CD4-positive, CD25-positive, alpha-beta regulatory T cell (primary cell): ENCODE measurements around the gene KCNMA1. TPM values are rescaled to one million over a fixed set of nuclear protein-coding genes. Genes with fewer than 3 reads are reported as not detected.
"Not testable (repeated sequence)": the region's sequence is repeated elsewhere in the genome, so short reads cannot be mapped to it uniquely, and the experiment has no call there.

ENCODE experiments used
- ATAC-seq, 2 donors: fragments of 150-1000 bp; cut with Tn5 transposase; one replicate each; pipeline ENCODE4 v1.10.0; 2021; ENCODE audit warnings: low read depth in 2 of 2, moderate number of reproducible peaks in 2 of 2, moderate library complexity in 1 of 2
- DNase-seq, 3 donors: peaks; one replicate each; pipeline versions ENCODE4 v3.0.0 to v3.0.0-alpha.2; 2012 to 2022; ENCODE audit warnings: mixed read lengths in 1 of 3
- H3K27ac ChIP-seq: one replicate; pipeline ENCODE4 v1.7.0; 2013; ENCODE audit warnings: mild to moderate bottlenecking, low read length; ENCODE audit not compliant: insufficient read depth, poor library complexity, severe bottlenecking
- H3K27me3 ChIP-seq: one replicate; pipeline ENCODE4 v1.7.0; 2013; ENCODE audit warnings: low read length; ENCODE audit not compliant: control insufficient read depth, insufficient read depth
- H3K36me3 ChIP-seq: one replicate; pipeline ENCODE4 v1.7.0; 2013; ENCODE audit warnings: mild to moderate bottlenecking, low read length, moderate library complexity; ENCODE audit not compliant: control insufficient read depth, insufficient read depth
- H3K4me1 ChIP-seq: 2 replicates; pipeline ENCODE4 v1.7.0; 2013; ENCODE audit warnings: mild to moderate bottlenecking, low read length; ENCODE audit not compliant: insufficient read depth, control insufficient read depth, poor library complexity, severe bottlenecking
- H3K4me3 ChIP-seq: one replicate; pipeline ENCODE4 v1.7.0; 2013; ENCODE audit warnings: low read depth, mild to moderate bottlenecking, low read length, moderate library complexity
- H3K9me3 ChIP-seq, 2 experiments: 1 replicate in 1 of 2; 2 replicates in 1 of 2; pipeline ENCODE4 v1.7.0; 2013; ENCODE audit warnings: low read length in 2 of 2, mild to moderate bottlenecking in 1 of 2, moderate library complexity in 1 of 2; ENCODE audit not compliant: control insufficient read depth in 2 of 2
- H3K27ac Mint-ChIP-seq, 3 donors: one replicate each; pipeline ENCODE4 v1.8.0; 2020 to 2022; ENCODE audit warnings: mild to moderate bottlenecking in 3 of 3, mixed read lengths in 3 of 3, moderate library complexity in 2 of 3
- H3K27me3 Mint-ChIP-seq: one replicate; pipeline ENCODE4 v1.8.0; 2022; ENCODE audit warnings: mild to moderate bottlenecking, mixed read lengths
- H3K36me3 Mint-ChIP-seq: one replicate; pipeline ENCODE4 v1.8.0; 2020; ENCODE audit warnings: mixed read lengths
- H3K4me1 Mint-ChIP-seq, 4 donors: one replicate each; pipeline ENCODE4 v1.8.0; 2020 to 2022; ENCODE audit warnings: mixed read lengths in 4 of 4, mild to moderate bottlenecking in 1 of 4
- H3K4me3 Mint-ChIP-seq, 4 donors: one replicate each; pipeline ENCODE4 v1.8.0; 2020 to 2022; ENCODE audit warnings: mild to moderate bottlenecking in 4 of 4, mixed read lengths in 4 of 4, moderate library complexity in 3 of 4
- H3K9me3 Mint-ChIP-seq, 7 donors: one replicate each; pipeline ENCODE4 v1.8.0; 2020 to 2022; ENCODE audit warnings: mixed read lengths in 7 of 7, mild to moderate bottlenecking in 3 of 7, moderate library complexity in 2 of 7
- polyA plus RNA-seq, 4 donors: library from polyadenylated mRNA; unstranded; fragments of 300-500 nt; fragmentation: Illumina TruSeq; gene quantifications; one replicate each; pipeline ENCODE4 v1.2.3, GENCODE V29; 2021
- total RNA-seq: library from RNA; stranded (reverse); gene quantifications from one replicate; pipeline ENCODE4 v1.2.3, GENCODE V29; 2022

The KCNMA1 gene
- total and polyA plus RNA-seq, 5 donors from 2014 or later, result not detected

- Mint-ChIP-seq H3K4me1 (no peaks in the 10 kb centered on the region), H3K4me3 (no peak overlapping the region), H3K9me3 (peaks cover 0 to 3% (median 1%) of the 10 kb centered on the region in 7 donors), H3K27ac (no peak overlapping the region), H3K36me3 (peaks cover 1% of the 10 kb centered on the region), H3K27me3 (no peaks in the 10 kb centered on the region)
- ATAC-seq (no peak), DNase-seq (no peak)
- Histone ChIP-seq H3K4me1 (no peaks in the 10 kb centered on the region), H3K36me3 (no peaks in the 10 kb centered on the region), H3K9me3 (no peaks in the 10 kb centered on the region), H3K4me3 (no peak overlapping the region), H3K27ac (no peak overlapping the region), H3K27me3 (no peaks in the 10 kb centered on the region)
These were observed 296.6 kb downstream of the KCNMA1 start for GRCh38 chr10:77341055-77341454.

GRCh38 chr10:77339872-77340271 lies 297.7 kb downstream of the KCNMA1 start:
- H3K36me3 Mint-ChIP-seq, H3K27me3 Mint-ChIP-seq, H3K27ac ChIP-seq, H3K36me3 ChIP-seq, H3K9me3 Mint-ChIP-seq, H3K4me3 ChIP-seq, H3K27ac Mint-ChIP-seq, H3K4me1 Mint-ChIP-seq, H3K4me3 Mint-ChIP-seq, ATAC-seq, H3K9me3 ChIP-seq, H3K4me1 ChIP-seq, H3K27me3 ChIP-seq, DNase-seq: not testable (repeated sequence)

- Histone ChIP-seq H3K9me3 (no peaks in the 10 kb centered on the region), H3K4me3 (no peak overlapping the region), H3K27me3 (no peaks in the 10 kb centered on the region), H3K27ac (no peak overlapping the region), H3K36me3 (no peaks in the 10 kb centered on the region), H3K4me1 (no peaks in the 10 kb centered on the region)
- Mint-ChIP-seq H3K36me3 (peaks cover 5% of the 10 kb centered on the region), H3K9me3 (peaks cover 0 to 1% (median 0%) of the 10 kb centered on the region in 7 donors), H3K27me3 (no peaks in the 10 kb centered on the region), H3K27ac (no peak overlapping the region), H3K4me1 (no peaks in the 10 kb centered on the region), H3K4me3 (no peak overlapping the region)
- ATAC-seq (no peak), DNase-seq (no peak)
These were observed 298.4 kb downstream of the KCNMA1 start for GRCh38 chr10:77339166-77339565.

- no peaks in the 10 kb centered on the region for H3K4me1 Mint-ChIP-seq
- Histone ChIP-seq H3K9me3 (no peaks in the 10 kb centered on the region), H3K36me3 (no peaks in the 10 kb centered on the region), H3K27ac (no peak overlapping the region), H3K4me3 (no peak overlapping the region), H3K4me1 (no peaks in the 10 kb centered on the region), H3K27me3 (no peaks in the 10 kb centered on the region)
- DNase-seq (no peak), ATAC-seq (no peak)
- no peak overlapping the region for H3K27ac Mint-ChIP-seq
- peaks cover 0 to 2% (median 0%) of the 10 kb centered on the region in 7 donors for H3K9me3 Mint-ChIP-seq
- H3K27me3 Mint-ChIP-seq, result no peaks in the 10 kb centered on the region
- peaks cover 5% of the 10 kb centered on the region for H3K36me3 Mint-ChIP-seq
- H3K4me3 Mint-ChIP-seq, result no peak overlapping the region
These were observed 299.5 kb downstream of the KCNMA1 start for GRCh38 chr10:77338143-77338542.

DNA sequence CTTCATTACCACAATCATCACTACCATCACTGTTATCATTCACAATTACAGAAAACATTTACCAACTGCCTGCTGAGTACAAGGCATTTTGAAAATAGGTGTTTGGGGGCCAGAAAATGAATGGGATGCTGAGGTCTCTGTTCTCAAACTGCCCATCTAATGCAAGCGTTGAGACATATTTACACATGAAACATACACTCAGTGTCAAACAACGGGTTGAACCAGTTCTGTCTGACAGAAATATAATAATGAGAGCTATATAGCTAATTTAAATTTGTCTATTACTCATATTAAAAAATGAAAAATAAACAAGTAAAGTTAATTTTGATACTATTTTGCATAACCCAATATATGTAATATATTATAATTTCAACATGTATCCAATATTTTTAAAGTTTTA lies 303.1 kb downstream of the KCNMA1 start:
- no peak overlapping the region for H3K4me3 Mint-ChIP-seq
- H3K27me3 Mint-ChIP-seq, result no peaks in the 10 kb centered on the region
- DNase-seq (no peak), ATAC-seq (no peak)
- no peaks in the 10 kb centered on the region for H3K27me3 ChIP-seq
- no peak overlapping the region for H3K27ac ChIP-seq
- H3K4me1 Mint-ChIP-seq, result no peaks in the 10 kb centered on the region
- H3K36me3 ChIP-seq, result no peaks in the 10 kb centered on the region
- H3K36me3 Mint-ChIP-seq, result peaks cover 5% of the 10 kb centered on the region
- no peaks in the 10 kb centered on the region for H3K4me1 ChIP-seq
- H3K9me3 ChIP-seq, result no peaks in the 10 kb centered on the region
- no peak overlapping the region for H3K27ac Mint-ChIP-seq
- H3K9me3 Mint-ChIP-seq, result peaks cover 0 to 3% (median under 1%) of the 10 kb centered on the region in 7 donors
- no peak overlapping the region for H3K4me3 ChIP-seq

- no peak overlapping the region for H3K27ac Mint-ChIP-seq
These were observed 303.8 kb downstream of the KCNMA1 start for GRCh38 chr10:77333610-77334340.

GRCh38 chr10:77332256-77332655 lies 305.4 kb downstream of the KCNMA1 start:
- ATAC-seq, result no peak
- Mint-ChIP-seq H3K9me3 (peaks cover 0 to 4% (median 2%) of the 10 kb centered on the region in 7 donors), H3K27me3 (no peaks in the 10 kb centered on the region), H3K4me1 (no peaks in the 10 kb centered on the region), H3K36me3 (peaks cover 5% of the 10 kb centered on the region), H3K27ac (no peak overlapping the region), H3K4me3 (no peak overlapping the region)
- no peak overlapping the region for H3K4me3 ChIP-seq
- no peak for DNase-seq
- no peak overlapping the region for H3K27ac ChIP-seq
- H3K4me1 ChIP-seq, result no peaks in the 10 kb centered on the region
- no peaks in the 10 kb centered on the region for H3K9me3 ChIP-seq
- H3K36me3 ChIP-seq, result no peaks in the 10 kb centered on the region
- no peaks in the 10 kb centered on the region for H3K27me3 ChIP-seq

More at GRCh38 chr10:77333610-77334340, 303.8 kb downstream of the KCNMA1 start:
- H3K9me3 ChIP-seq, result no peaks in the 10 kb centered on the region
- Mint-ChIP-seq H3K27me3 (no peaks in the 10 kb centered on the region), H3K4me3 (no peak overlapping the region), H3K9me3 (peaks cover 0 to 4% (median 2%) of the 10 kb centered on the region in 7 donors), H3K4me1 (no peaks in the 10 kb centered on the region), H3K36me3 (peaks cover 5% of the 10 kb centered on the region)
- H3K27ac ChIP-seq, result no peak overlapping the region
- no peak for DNase-seq
- H3K4me1 ChIP-seq, result no peaks in the 10 kb centered on the region
- no peaks in the 10 kb centered on the region for H3K27me3 ChIP-seq
- H3K36me3 ChIP-seq, result no peaks in the 10 kb centered on the region
- no peak for ATAC-seq
- H3K4me3 ChIP-seq, result no peak overlapping the region

- no peak overlapping the region for H3K4me3 ChIP-seq
- no peaks in the 10 kb centered on the region for H3K27me3 Mint-ChIP-seq
- H3K36me3 Mint-ChIP-seq, result no peaks in the 10 kb centered on the region
- DNase-seq (no peak), ATAC-seq (no peak)
- no peak overlapping the region for H3K27ac Mint-ChIP-seq
- H3K4me1 Mint-ChIP-seq, result no peaks in the 10 kb centered on the region
- H3K27ac ChIP-seq, result no peak overlapping the region
- peaks cover 0 to 6% (median 3%) of the 10 kb centered on the region in 7 donors for H3K9me3 Mint-ChIP-seq
- no peak overlapping the region for H3K4me3 Mint-ChIP-seq
- H3K27me3 ChIP-seq, result no peaks in the 10 kb centered on the region
- H3K36me3 ChIP-seq, result no peaks in the 10 kb centered on the region
- no peaks in the 10 kb centered on the region for H3K9me3 ChIP-seq
- H3K4me1 ChIP-seq, result no peaks in the 10 kb centered on the region
These were observed 309.3 kb downstream of the KCNMA1 start for GRCh38 chr10:77328272-77328816.
